ENCODE results near the gene VSIG8. TPM values are rescaled to one million over a fixed set of nuclear protein-coding genes. Genes with fewer than 3 reads are reported as not detected.

The VSIG8 gene
- total and polyA plus RNA-seq, 2 of the 8 experiments (the other 6 are each of a cell fraction or from before 2014, with no cell fraction given): not detected

- Histone ChIP-seq H3K79me1 (ENCODE audit: low read depth, low read length) (no peaks in the 10 kb centered on the region), H3K4ac (replicated peaks; ENCODE audit: insufficient read length, low read depth, low read length) (no peak overlapping the region), H4K5ac (ENCODE audit: insufficient read length, low read depth, low read length) (no peak overlapping the region), H4K8ac (ENCODE audit: extremely low read depth, insufficient read depth, low read length) (no peak overlapping the region), H3K9me3 (ENCODE audit: insufficient read depth in 2 of 2, low read depth in 1 of 2, low read length in 1 of 2) (no peaks in the 10 kb centered on the region), H2BK5ac (ENCODE audit: low read depth, low read length) (no peak overlapping the region), H2BK20ac (ENCODE audit: low read length) (no peak overlapping the region), H3K23ac (ENCODE audit: insufficient read length) (no peak overlapping the region), H2AFZ (ENCODE audit: low read length) (no peak overlapping the region), H3K79me2 (ENCODE audit: control insufficient read depth in 1 of 2, insufficient read depth in 2 of 2, low read length in 2 of 2) (no peaks in the 10 kb centered on the region), H3K4me1 (replicated peaks in 1 of 4; ENCODE audit: control insufficient read depth in 3 of 4, insufficient read depth in 4 of 4, low read length in 3 of 4) (no peaks in the 10 kb centered on the region), H2BK120ac (replicated peaks; ENCODE audit: low read depth, low read length) (no peak overlapping the region), H2AK5ac (ENCODE audit: low read depth, low read length) (no peak overlapping the region), H3K9ac (replicated peaks in 1 of 4; ENCODE audit: extremely low read depth in 1 of 4, low read depth in 3 of 4, low read length in 3 of 4) (no peak overlapping the region), H3K4me3 (ENCODE audit: extremely low read depth in 1 of 4, insufficient read depth in 2 of 4, low read depth in 3 of 4, low read length in 4 of 4) (no peak overlapping the region), H2BK12ac (ENCODE audit: low read depth, low read length) (no peak overlapping the region), H3K18ac (ENCODE audit: extremely low read depth, low read length) (no peak overlapping the region), H2BK15ac (ENCODE audit: low read length) (no peak overlapping the region), H3K27me3 (replicated peaks in 1 of 4; ENCODE audit: control insufficient read depth in 3 of 4, extremely low read depth in 1 of 4, insufficient read depth in 3 of 4, low read length in 3 of 4) (no peaks in the 10 kb centered on the region), H3K36me3 (ENCODE audit: control insufficient read depth in 2 of 4, insufficient read depth in 4 of 4, low read length in 3 of 4) (no peaks in the 10 kb centered on the region), H3K27ac (ENCODE audit: low read depth, low read length) (no peak overlapping the region), H3K56ac (replicated peaks; ENCODE audit: insufficient read length, low read depth, low read length) (no peak overlapping the region), H3K4me2 (ENCODE audit: insufficient read depth in 1 of 2, low read depth in 2 of 2, low read length in 2 of 2) (no peak overlapping the region), H4K91ac (replicated peaks; ENCODE audit: insufficient read length, low read length) (no peak overlapping the region), H3K23me2 (ENCODE audit: low read depth, low read length) (peaks cover 3% of the 10 kb centered on the region; the same call in 1 of the 2 replicates), H4K20me1 (replicated peaks in 1 of 2; ENCODE audit: control insufficient read depth in 1 of 2, insufficient read depth in 2 of 2, low read length in 2 of 2) (no peaks in the 10 kb centered on the region), H3K14ac (ENCODE audit: insufficient read length) (no peak overlapping the region)
- 83% methylated on average over 2 of the region's 2 CpGs; no CpG with 5 or more reads in 1 of the 2 experiments for WGBS, 2 experiments (ENCODE audit: extremely low coverage in 1 of 2, insufficient coverage in 1 of 2, insufficient read length in 1 of 2, insufficient replicate concordance in 2 of 2, low coverage in 1 of 2, low lambda C conversion rate in 2 of 2, missing lambda C conversion rate in 1 of 2)
- DNase-seq (ENCODE audit: low read depth in 1 of 2, low spot score in 2 of 2) (no peak), FAIRE-seq (no peak)
- ChIA-PET CTCF (ENCODE audit: partially characterized antibody) (interaction anchor here (0.6 to 26.0 kb wide), 14 partner anchors 9 to 673 kb away, joined by 3 to 645 read pairs (median 6); partner anchors contain the start of gene SLAMF8), POLR2A (ENCODE audit: partially characterized antibody) (interaction anchor here (0.7 to 1.8 kb wide), 5 partner anchors 19 to 321 kb away, joined by 3 to 6 read pairs (median 4); no protein-coding TSS in a partner anchor)
- TF ChIP-seq POLR2A (IDR thresholded peaks at IDR 0.05; ENCODE audit: control extremely low read depth in 1 of 2, low read depth in 2 of 2, low read length in 2 of 2) (no peak), PHF8 (conservative IDR thresholded peaks at IDR 0.05; ENCODE audit: low read depth, low read length) (no peak), BCL11A (IDR thresholded peaks at IDR 0.05; ENCODE audit: low read depth in 2 of 2, low read length in 2 of 2) (no peak), ASH2L (IDR thresholded peaks at IDR 0.05; ENCODE audit: low read length) (no peak), CHD2 (IDR thresholded peaks at IDR 0.05; ENCODE audit: low read length) (no peak), MAFK (IDR thresholded peaks at IDR 0.05; ENCODE audit: low read depth, low read length) (no peak), SIX5 (IDR thresholded peaks at IDR 0.05; ENCODE audit: low read depth, low read length) (no peak), BACH1 (IDR thresholded peaks at IDR 0.05; ENCODE audit: low read length) (no peak)
Observed at GRCh38 chr1:159804924-159805323, 57.5 kb downstream of the VSIG8 start.
